GM23248 (cell line): ENCODE measurements around the gene ARNT2. TPM values are rescaled to one million over a fixed set of nuclear protein-coding genes. Genes with fewer than 3 reads are reported as not detected.

Experiments used
- DNase-seq: peaks from one replicate; pipeline ENCODE4 v3.0.0-alpha.2; 2015
- H2AFZ ChIP-seq: fragments of 200-600 bp; sonication (generic); 2 replicates; pipeline ENCODE4 v1.6.1; 2016; ENCODE audit warnings: antibody characterized with exemption
- H3F3A ChIP-seq: fragments of 200-600 bp; sonication (generic); 2 replicates; pipeline ENCODE4 v1.6.1; 2016; ENCODE audit warnings: mild to moderate bottlenecking, antibody characterized with exemption, mixed run types; ENCODE audit not compliant: insufficient read depth
- H3K27ac ChIP-seq: fragments of 200-600 bp; sonication (generic); 2 replicates; pipeline ENCODE4 v1.5.1; 2016; ENCODE audit warnings: mild to moderate bottlenecking
- H3K27me3 ChIP-seq: fragments of 200-600 bp; sonication (generic); replicated peaks from 2 replicates; pipeline ENCODE4 v1.6.1; 2016; ENCODE audit warnings: mild to moderate bottlenecking; ENCODE audit not compliant: insufficient read depth
- H3K36me3 ChIP-seq: fragments of 200-600 bp; sonication (generic); 2 replicates; pipeline ENCODE4 v1.6.1; 2016; ENCODE audit warnings: low read depth, mild to moderate bottlenecking
- H3K4me1 ChIP-seq: fragments of 200-600 bp; sonication (generic); 2 replicates; pipeline ENCODE4 v1.6.1; 2016; ENCODE audit warnings: mild to moderate bottlenecking; ENCODE audit not compliant: insufficient read depth
- H3K4me2 ChIP-seq: fragments of 200-600 bp; sonication (generic); one replicate; pipeline ENCODE4 v1.6.1; 2016; ENCODE audit warnings: mild to moderate bottlenecking; ENCODE audit not compliant: unreplicated experiment
- H3K4me3 ChIP-seq: fragments of 200-600 bp; sonication (generic); 2 replicates; pipeline ENCODE4 v1.5.1; 2016; ENCODE audit warnings: mild to moderate bottlenecking
- H3K79me2 ChIP-seq: fragments of 200-600 bp; sonication (generic); 2 replicates; pipeline ENCODE4 v1.6.1; 2016; ENCODE audit warnings: mild to moderate bottlenecking; ENCODE audit not compliant: insufficient read depth
- H3K9ac ChIP-seq: fragments of 200-600 bp; sonication (generic); 2 replicates; pipeline ENCODE4 v1.6.1; 2016; ENCODE audit warnings: mild to moderate bottlenecking
- H3K9me2 ChIP-seq: fragments of 200-600 bp; sonication (generic); 2 replicates; pipeline ENCODE4 v1.6.1; 2016; ENCODE audit warnings: mixed run types, mild to moderate bottlenecking, moderate library complexity; ENCODE audit not compliant: insufficient read depth
- H3K9me3 ChIP-seq: fragments of 200-600 bp; sonication (generic); one replicate; pipeline ENCODE4 v1.6.1; 2017; ENCODE audit warnings: low read depth
- H4K20me1 ChIP-seq: fragments of 200-600 bp; sonication (generic); 2 replicates; pipeline ENCODE4 v1.6.0; 2016; ENCODE audit not compliant: insufficient read depth
- EZH2 ChIP-seq: fragments of 200-600 bp; sonication (generic); IDR thresholded peaks from 2 replicates; pipeline ENCODE4 v1.6.1; 2018; ENCODE audit warnings: antibody characterized with exemption, mild to moderate bottlenecking; ENCODE audit not compliant: insufficient read depth, poor library complexity, severe bottlenecking
- EZH2phosphoT487 ChIP-seq: fragments of 200-600 bp; sonication (generic); IDR thresholded peaks from 2 replicates; pipeline ENCODE4 v1.6.1; 2018; ENCODE audit warnings: antibody characterized with exemption, moderate library complexity, mild to moderate bottlenecking, low read depth; ENCODE audit not compliant: insufficient read depth
- WGBS, 2 experiments: methylation state at CpG; one replicate each; pipeline ENCODE4 v1.1.6; 2015 to 2017; ENCODE audit warnings: low lambda C conversion rate in 2 of 2, low coverage in 1 of 2; ENCODE audit errors: missing lambda C conversion rate in 2 of 2; 5-methylcytosine and 5-hydroxymethylcytosine counted together
- in situ Hi-C: fragments of 300-500 bp; cut with MboI; formaldehyde crosslinking; loops from 2 replicates; pipeline ENCODE4 v1.15.0; 2020
- polyA plus RNA-seq: library from polyadenylated mRNA; unstranded; fragments of >200 nt; fragmentation: Nextera tagmentation; extraction: Ambion mirVana; gene quantifications from 2 replicates; pipeline ENCODE4 v1.2.1, GENCODE V29; 2016
- total RNA-seq: library from RNA; depleted of rRNA; stranded (reverse); fragments of >200 nt; shearing (Covaris generic); gene quantifications from 2 replicates; pipeline ENCODE4 v1.2.3, GENCODE V29; 2014

ARNT2 gene
- total and polyA plus RNA-seq, 2 experiments from 2014 or later = 9.3 to 23.5 TPM

- Histone ChIP-seq H3K79me2 (no peaks in the 10 kb centered on the region), H3F3A (peaks cover 20% of the 10 kb centered on the region), H3K9me2 (no peaks in the 10 kb centered on the region), H3K9me3 (no peaks in the 10 kb centered on the region), H3K9ac (no peak overlapping the region), H2AFZ (no peak overlapping the region), H4K20me1 (no peaks in the 10 kb centered on the region), H3K36me3 (peaks cover 3% of the 10 kb centered on the region), H3K27me3 (no peaks in the 10 kb centered on the region), H3K4me1 (peaks cover 10% of the 10 kb centered on the region), H3K4me2 (no peak overlapping the region), H3K4me3 (no peak overlapping the region), H3K27ac (no peak overlapping the region)
- TF ChIP-seq EZH2phosphoT487 (no peak), EZH2 (no peak)
- in situ Hi-C loops = no loop called here
- 94% methylated on average over 15 of the region's 15 CpGs for WGBS, 2 experiments
- no peak for DNase-seq
These were observed 178.7 kb downstream of the ARNT2 start for GRCh38 chr15:80582816-80583423.

GRCh38 chr15:80584561-80584964 lies 180.4 kb downstream of the ARNT2 start:
- TF ChIP-seq EZH2phosphoT487 = no peak
- TF ChIP-seq EZH2 = no peak
- Histone ChIP-seq H3K27me3 (no peaks in the 10 kb centered on the region), H3K9me2 (no peaks in the 10 kb centered on the region), H3F3A (peaks cover 29% of the 10 kb centered on the region), H2AFZ (no peak overlapping the region), H3K36me3 (peaks cover 3% of the 10 kb centered on the region), H3K4me2 (no peak overlapping the region), H3K79me2 (no peaks in the 10 kb centered on the region), H3K9me3 (no peaks in the 10 kb centered on the region), H3K9ac (no peak overlapping the region), H4K20me1 (no peaks in the 10 kb centered on the region), H3K27ac (no peak overlapping the region), H3K4me1 (peaks cover 24% of the 10 kb centered on the region), H3K4me3 (no peak overlapping the region)
- DNase-seq = no peak
- in situ Hi-C loops = no loop called here
- 82 to 84% methylated on average over 7 of the region's 7 CpGs for WGBS, 2 experiments

GRCh38 chr15:80584973-80585525 lies 180.9 kb downstream of the ARNT2 start:
- WGBS, 2 experiments = 78 to 85% methylated on average over 3 of the region's 3 CpGs
- Histone ChIP-seq H2AFZ (no peak overlapping the region), H3K27ac (no peak overlapping the region), H3K79me2 (no peaks in the 10 kb centered on the region), H3K27me3 (no peaks in the 10 kb centered on the region), H3K9ac (no peak overlapping the region), H3K4me3 (no peak overlapping the region), H3K36me3 (peaks cover 3% of the 10 kb centered on the region), H3K9me2 (no peaks in the 10 kb centered on the region), H4K20me1 (no peaks in the 10 kb centered on the region), H3K4me1 (peaks cover 24% of the 10 kb centered on the region), H3F3A (peaks cover 29% of the 10 kb centered on the region), H3K9me3 (no peaks in the 10 kb centered on the region), H3K4me2 (no peak overlapping the region)
- in situ Hi-C loops = no loop called here
- no peak for TF ChIP-seq EZH2
- TF ChIP-seq EZH2phosphoT487 = no peak
- DNase-seq = no peak

- Histone ChIP-seq H3K79me2 (no peaks in the 10 kb centered on the region), H3K9ac (no peak overlapping the region), H3K36me3 (peaks cover 3% of the 10 kb centered on the region)
These were observed 181.4 kb downstream of the ARNT2 start for GRCh38 chr15:80585544-80586018.

GRCh38 chr15:80586161-80586560 lies 182.0 kb downstream of the ARNT2 start:
- no peak for DNase-seq
- H3K4me2 ChIP-seq = no peak overlapping the region
- H3K4me1 ChIP-seq = peaks cover 21% of the 10 kb centered on the region
- no peaks in the 10 kb centered on the region for H3K9me2 ChIP-seq
- no peak overlapping the region for H3K27ac ChIP-seq
- H3K79me2 ChIP-seq = no peaks in the 10 kb centered on the region
- peaks cover 28% of the 10 kb centered on the region for H3F3A ChIP-seq
- no peaks in the 10 kb centered on the region for H4K20me1 ChIP-seq
- no peak overlapping the region for H2AFZ ChIP-seq
- H3K9me3 ChIP-seq = no peaks in the 10 kb centered on the region
- no peaks in the 10 kb centered on the region for H3K27me3 ChIP-seq
- TF ChIP-seq EZH2 (no peak), EZH2phosphoT487 (no peak)
- peaks cover 3% of the 10 kb centered on the region for H3K36me3 ChIP-seq
- WGBS, 2 experiments = 91 to 96% methylated on average over 4 of the region's 4 CpGs
- in situ Hi-C loops = no loop called here
- no peak overlapping the region for H3K9ac ChIP-seq
- no peak overlapping the region for H3K4me3 ChIP-seq

More at GRCh38 chr15:80585544-80586018, 181.4 kb downstream of the ARNT2 start:
- no peak overlapping the region for H3K27ac ChIP-seq
- H3F3A ChIP-seq = peaks cover 29% of the 10 kb centered on the region
- H3K27me3 ChIP-seq = no peaks in the 10 kb centered on the region
- 93 to 94% methylated on average over 6 of the region's 6 CpGs for WGBS, 2 experiments
- H3K4me2 ChIP-seq = no peak overlapping the region
- H3K4me3 ChIP-seq = no peak overlapping the region
- peaks cover 21% of the 10 kb centered on the region for H3K4me1 ChIP-seq
- H4K20me1 ChIP-seq = no peaks in the 10 kb centered on the region
- no peak for TF ChIP-seq EZH2phosphoT487
- no peak for TF ChIP-seq EZH2
- DNase-seq = no peak
- H3K9me3 ChIP-seq = no peaks in the 10 kb centered on the region
- in situ Hi-C loops = no loop called here
- H3K9me2 ChIP-seq = no peaks in the 10 kb centered on the region
- H2AFZ ChIP-seq = no peak overlapping the region
